Measurements from ENCODE around the gene CAPN3.

DNA sequence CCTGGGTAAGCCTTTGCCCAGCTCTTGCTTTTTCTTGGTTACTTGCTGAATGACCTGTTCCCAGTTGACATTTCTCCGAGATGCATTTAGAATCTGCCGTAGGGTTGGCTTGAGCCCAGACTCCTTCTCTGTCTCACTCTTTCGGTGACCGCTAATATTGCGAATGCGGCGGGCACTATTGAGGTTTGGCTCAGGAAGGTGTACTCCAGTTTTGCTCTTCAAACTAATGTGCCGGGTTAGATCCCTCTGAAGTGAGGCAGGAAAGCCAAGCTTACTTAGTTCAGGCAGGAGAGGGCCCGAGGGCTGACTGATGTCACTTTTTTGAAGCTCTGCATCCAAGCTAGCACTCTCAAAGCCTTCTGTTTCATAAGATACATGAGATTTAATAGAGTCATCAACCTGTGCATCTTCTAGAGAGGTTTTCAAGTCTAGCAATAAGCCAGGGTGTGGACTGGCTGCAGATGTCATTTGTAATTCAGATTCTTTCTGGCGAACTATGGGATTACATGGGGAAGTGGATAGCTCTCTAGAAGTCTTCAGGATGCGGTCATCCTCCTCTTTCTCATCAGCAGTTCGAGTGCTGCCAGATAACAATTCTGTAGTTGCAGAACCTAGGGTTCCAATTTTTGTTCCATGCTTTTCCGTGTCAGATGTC lies 90.6 kb downstream of the CAPN3 start:
- TF ChIP-seq, protein P1, sequence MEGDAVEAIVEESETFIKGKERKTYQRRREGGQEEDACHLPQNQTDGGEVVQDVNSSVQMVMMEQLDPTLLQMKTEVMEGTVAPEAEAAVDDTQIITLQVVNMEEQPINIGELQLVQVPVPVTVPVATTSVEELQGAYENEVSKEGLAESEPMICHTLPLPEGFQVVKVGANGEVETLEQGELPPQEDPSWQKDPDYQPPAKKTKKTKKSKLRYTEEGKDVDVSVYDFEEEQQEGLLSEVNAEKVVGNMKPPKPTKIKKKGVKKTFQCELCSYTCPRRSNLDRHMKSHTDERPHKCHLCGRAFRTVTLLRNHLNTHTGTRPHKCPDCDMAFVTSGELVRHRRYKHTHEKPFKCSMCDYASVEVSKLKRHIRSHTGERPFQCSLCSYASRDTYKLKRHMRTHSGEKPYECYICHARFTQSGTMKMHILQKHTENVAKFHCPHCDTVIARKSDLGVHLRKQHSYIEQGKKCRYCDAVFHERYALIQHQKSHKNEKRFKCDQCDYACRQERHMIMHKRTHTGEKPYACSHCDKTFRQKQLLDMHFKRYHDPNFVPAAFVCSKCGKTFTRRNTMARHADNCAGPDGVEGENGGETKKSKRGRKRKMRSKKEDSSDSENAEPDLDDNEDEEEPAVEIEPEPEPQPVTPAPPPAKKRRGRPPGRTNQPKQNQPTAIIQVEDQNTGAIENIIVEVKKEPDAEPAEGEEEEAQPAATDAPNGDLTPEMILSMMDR (conservative IDR thresholded peaks at IDR 0.05; ENCODE audit: low read depth, low read length) = no peak
- TF ChIP-seq EZH2 (IDR thresholded peaks at IDR 0.05; ENCODE audit: borderline replicate concordance, low read depth, low read length, poor library complexity, severe bottlenecking) = no peak
